Astrocyte of the hippocampus (primary cell): ENCODE measurements around the gene STRN3.
A peak's percentile ranks its signal among the peaks of the same experiment; 100 is the strongest.
"Not testable (repeated sequence)": the region's sequence is repeated elsewhere in the genome, so short reads cannot be mapped to it uniquely, and the experiment has no call there.

ENCODE experiments used
- DNase-seq: peaks from one replicate; pipeline ENCODE4 v3.0.0; 2011; ENCODE audit warnings: low read depth, low spot score

Gene STRN3

GRCh38 chr14:31026077-31026449 lies at the start of gene STRN3:
Gene STRN3 (minus strand): TSS chr14:31026379. CDS start chr14:31026185, 194 bp downstream.
- DNase-seq, result no peak

GRCh38 chr14:31075144-31075543 lies 49.0 kb upstream of the STRN3 start:
- no peak for DNase-seq

- DNase-seq, result no peak
Measured at GRCh38 chr14:31071151-31071550, 45.0 kb upstream of the STRN3 start.

- peak; percentile 94 for DNase-seq
Measured at GRCh38 chr14:31070431-31070830, 44.3 kb upstream of the STRN3 start.

- no peak for DNase-seq
Measured at GRCh38 chr14:31069343-31069742, 43.2 kb upstream of the STRN3 start.

GRCh38 chr14:31068235-31068634 lies 42.1 kb upstream of the STRN3 start:
- DNase-seq, result no peak

GRCh38 chr14:31062908-31063307 lies 36.7 kb upstream of the STRN3 start:
- not testable (repeated sequence) for DNase-seq

GRCh38 chr14:31060253-31060875 lies 34.2 kb upstream of the STRN3 start:
- peak; percentile 25 for DNase-seq

GRCh38 chr14:31059152-31059924 lies 33.2 kb upstream of the STRN3 start:
- peak; percentile 75 for DNase-seq

- DNase-seq, result no peak
Measured at GRCh38 chr14:31057701-31058364, 31.7 kb upstream of the STRN3 start.

GRCh38 chr14:31057035-31057434 lies 30.9 kb upstream of the STRN3 start:
- DNase-seq, result no peak

GRCh38 chr14:31052905-31053586 lies 26.9 kb upstream of the STRN3 start:
- DNase-seq, result not testable (repeated sequence)

- DNase-seq, result no peak
Measured at GRCh38 chr14:31051511-31051910, 25.3 kb upstream of the STRN3 start.

GRCh38 chr14:31051023-31051422 lies 24.8 kb upstream of the STRN3 start:
- no peak for DNase-seq

GRCh38 chr14:31047503-31047902 lies 21.3 kb upstream of the STRN3 start:
- DNase-seq, result no peak

GRCh38 chr14:31045501-31046080 lies 19.4 kb upstream of the STRN3 start:
- DNase-seq, result no peak

GRCh38 chr14:31043379-31043778 lies 17.2 kb upstream of the STRN3 start:
- no peak for DNase-seq

GRCh38 chr14:31042893-31043292 lies 16.7 kb upstream of the STRN3 start:
- DNase-seq, result not testable (repeated sequence)

GRCh38 chr14:31042300-31042699 lies 16.1 kb upstream of the STRN3 start:
- no peak for DNase-seq

- DNase-seq, result peak; percentile 16
Measured at GRCh38 chr14:31038521-31039166, 12.5 kb upstream of the STRN3 start.

GRCh38 chr14:31037709-31038221 lies 11.6 kb upstream of the STRN3 start:
- no peak for DNase-seq
